Smooth muscle cell (in vitro differentiated cells): ENCODE data around the gene SHISAL1. TPM values are rescaled to one million over a fixed set of nuclear protein-coding genes. Genes with fewer than 3 reads are reported as not detected.

Experiments
- DNase-seq: peaks from one replicate; lab custom pipeline; 2025; ENCODE audit not compliant: unreplicated experiment; lab: John Stamatoyannopoulos, UW
- H2AFZ ChIP-seq: fragments of 200-600 bp; sonication (generic); 2 replicates; pipeline ENCODE4 v1.6.0; 2016; ENCODE audit warnings: antibody characterized with exemption, low read depth, mild to moderate bottlenecking
- H3F3A ChIP-seq: fragments of 200-600 bp; sonication (generic); 2 replicates; pipeline ENCODE4 v1.6.0; 2017; ENCODE audit warnings: antibody characterized with exemption, low read depth
- H3K27ac ChIP-seq: fragments of 200-600 bp; sonication (generic); 2 replicates; pipeline ENCODE4 v1.5.1; 2016; ENCODE audit warnings: low read depth, mild to moderate bottlenecking
- H3K27me3 ChIP-seq: fragments of 200-600 bp; sonication (generic); 2 replicates; pipeline ENCODE4 v1.6.1; 2016; ENCODE audit warnings: low read depth, mild to moderate bottlenecking
- H3K36me3 ChIP-seq: fragments of 200-600 bp; sonication (generic); 2 replicates; pipeline ENCODE4 v1.5.1; 2016; ENCODE audit warnings: low read depth
- H3K4me1 ChIP-seq: fragments of 200-600 bp; sonication (generic); 2 replicates; pipeline ENCODE4 v1.5.1; 2016; ENCODE audit warnings: low read depth
- H3K4me2 ChIP-seq: fragments of 200-600 bp; sonication (generic); 2 replicates; pipeline ENCODE4 v1.6.0; 2016; ENCODE audit warnings: mild to moderate bottlenecking
- H3K4me3 ChIP-seq: fragments of 200-600 bp; sonication (generic); 2 replicates; pipeline ENCODE4 v1.5.1; 2016; ENCODE audit warnings: mild to moderate bottlenecking
- H3K79me2 ChIP-seq: fragments of 200-600 bp; sonication (generic); 2 replicates; pipeline ENCODE4 v1.6.0; 2016; ENCODE audit warnings: low read depth, mild to moderate bottlenecking
- H3K9ac ChIP-seq: fragments of 200-600 bp; sonication (generic); 2 replicates; pipeline ENCODE4 v1.6.0; 2016; ENCODE audit warnings: low read depth
- H3K9me3 ChIP-seq: fragments of 200-600 bp; sonication (generic); replicated peaks from 2 replicates; pipeline ENCODE4 v1.5.1; 2016; ENCODE audit warnings: low read depth
- H4K20me1 ChIP-seq: fragments of 200-600 bp; sonication (generic); 2 replicates; pipeline ENCODE4 v1.6.0; 2016; ENCODE audit warnings: low read depth
- CTCF ChIP-seq: fragments of 200-600 bp; sonication (generic); IDR thresholded peaks from 2 replicates; pipeline ENCODE4 v1.5.1; 2017; ENCODE audit warnings: borderline replicate concordance, mild to moderate bottlenecking, antibody characterized with exemption; ENCODE audit not compliant: insufficient read depth, poor library complexity, severe bottlenecking
- WGBS: methylation state at CpG from one replicate; pipeline ENCODE4 v1.1.7; 2016; ENCODE audit warnings: low lambda C conversion rate; 5-methylcytosine and 5-hydroxymethylcytosine counted together
- polyA plus RNA-seq: library from polyadenylated mRNA; unstranded; fragments of >200 nt; fragmentation: Nextera tagmentation; extraction: Ambion mirVana; gene quantifications from 2 replicates; pipeline ENCODE4 v1.2.1, GENCODE V29; 2016
- total RNA-seq: library from RNA; depleted of rRNA; stranded (reverse); fragments of >200 nt; gene quantifications from 2 replicates; pipeline ENCODE4 v1.2.3, GENCODE V29; 2014

SHISAL1 gene
- total and polyA plus RNA-seq, 2 experiments from 2014 or later = 0.78 to 1.9 TPM

- Histone ChIP-seq H3K4me3 (no peak overlapping the region), H3K9me3 (no peaks in the 10 kb centered on the region), H3K36me3 (no peaks in the 10 kb centered on the region), H3K79me2 (no peaks in the 10 kb centered on the region), H3F3A (no peaks in the 10 kb centered on the region), H3K9ac (no peak overlapping the region), H3K4me1 (peaks cover 2% of the 10 kb centered on the region), H3K4me2 (peak overlapping the region; percentile 46), H2AFZ (no peak overlapping the region), H3K27ac (no peak overlapping the region), H4K20me1 (no peaks in the 10 kb centered on the region), H3K27me3 (no peaks in the 10 kb centered on the region)
- no peak for DNase-seq
- WGBS = 46% methylated on average over 10 of the region's 10 CpGs
- TF ChIP-seq CTCF = no peak
Observed at GRCh38 chr22:44347080-44347479, 34.3 kb upstream of the SHISAL1 start.

GRCh38 chr22:44345872-44346271 is 33.1 kb upstream of the SHISAL1 start:
- H4K20me1 ChIP-seq = no peaks in the 10 kb centered on the region
- no peak overlapping the region for H3K9ac ChIP-seq
- no peaks in the 10 kb centered on the region for H3K79me2 ChIP-seq
- H3K4me2 ChIP-seq = no peak overlapping the region
- no peak for DNase-seq
- H3K27me3 ChIP-seq = no peaks in the 10 kb centered on the region
- H2AFZ ChIP-seq = no peak overlapping the region
- no peak overlapping the region for H3K27ac ChIP-seq
- H3K4me1 ChIP-seq = peaks cover 6% of the 10 kb centered on the region
- 92% methylated on average over 3 of the region's 3 CpGs for WGBS
- no peaks in the 10 kb centered on the region for H3F3A ChIP-seq
- H3K36me3 ChIP-seq = no peaks in the 10 kb centered on the region
- H3K4me3 ChIP-seq = no peak overlapping the region
- TF ChIP-seq CTCF = no peak
- no peaks in the 10 kb centered on the region for H3K9me3 ChIP-seq

GRCh38 chr22:44344407-44344806 is 31.7 kb upstream of the SHISAL1 start:
- H3K4me3 ChIP-seq = no peak overlapping the region
- WGBS = 84% methylated on average over 11 of the region's 11 CpGs
- DNase-seq = no peak
- H3K4me1 ChIP-seq = peaks cover 6% of the 10 kb centered on the region
- no peak overlapping the region for H2AFZ ChIP-seq
- H3K9me3 ChIP-seq = no peaks in the 10 kb centered on the region
- H3K4me2 ChIP-seq = no peak overlapping the region
- H3K27me3 ChIP-seq = no peaks in the 10 kb centered on the region
- no peaks in the 10 kb centered on the region for H4K20me1 ChIP-seq
- no peaks in the 10 kb centered on the region for H3K36me3 ChIP-seq
- TF ChIP-seq CTCF = no peak
- no peak overlapping the region for H3K27ac ChIP-seq
- H3K79me2 ChIP-seq = no peaks in the 10 kb centered on the region
- H3F3A ChIP-seq = no peaks in the 10 kb centered on the region
- no peak overlapping the region for H3K9ac ChIP-seq

GRCh38 chr22:44342347-44342956 is 29.7 kb upstream of the SHISAL1 start:
- H3K27ac ChIP-seq = no peak overlapping the region
- H3K79me2 ChIP-seq = no peaks in the 10 kb centered on the region
- DNase-seq = no peak
- WGBS = 92% methylated on average over 5 of the region's 5 CpGs
- H2AFZ ChIP-seq = no peak overlapping the region
- H3K4me1 ChIP-seq = peaks cover 8% of the 10 kb centered on the region
- no peaks in the 10 kb centered on the region for H4K20me1 ChIP-seq
- no peak overlapping the region for H3K9ac ChIP-seq
- H3F3A ChIP-seq = no peaks in the 10 kb centered on the region
- TF ChIP-seq CTCF = no peak
- no peaks in the 10 kb centered on the region for H3K9me3 ChIP-seq
- H3K4me3 ChIP-seq = no peak overlapping the region
- no peaks in the 10 kb centered on the region for H3K27me3 ChIP-seq
- H3K4me2 ChIP-seq = no peak overlapping the region
- H3K36me3 ChIP-seq = no peaks in the 10 kb centered on the region
